HCT116 (cell line): ENCODE measurements around the gene BMPER. TPM values are rescaled to one million over a fixed set of nuclear protein-coding genes. Genes with fewer than 3 reads are reported as not detected.

ENCODE experiments used
- ATAC-seq: fragments of 200-7000 bp; cut with Tn5 transposase; 2 replicates; pipeline ENCODE4 v1.9.1; 2020; ENCODE audit warnings: mild to moderate bottlenecking, moderate library complexity
- BruUV-seq: library from RNA; stranded (reverse); fragments of 400-500 nt; replicated peaks from 2 replicates; lab custom pipeline; 2021; lab: Mats Ljungman, UMichigan
- CTCF ChIA-PET: fragments of 300-600 bp; sonication (Branson Sonifier 250); formaldehyde crosslinking; loops from one replicate; lab custom pipeline; 2021; ENCODE audit warnings: antibody characterized with exemption; lab: Charles Lee
- POLR2A ChIA-PET: fragments of 300-600, 350-600 bp; sonication (Branson Sonifier 250); formaldehyde crosslinking; loops from one replicate; lab custom pipeline; 2021; ENCODE audit warnings: antibody characterized with exemption; lab: Charles Lee
- RAD21 ChIA-PET, 2 experiments: fragments of 300-600 bp; sonication (Branson Sonifier 250); formaldehyde crosslinking; loops; one replicate each; lab custom pipeline; 2023; ENCODE audit warnings: low total read pairs in 2 of 2; ENCODE audit not compliant: uncharacterized antibody in 2 of 2, unreplicated experiment in 2 of 2, low non-redundant PET in 1 of 2; lab: Charles Lee
- DNase-seq: peaks from one replicate; pipeline ENCODE4 v3.0.0-alpha.2; 2010; ENCODE audit warnings: low read depth, low spot score
- H2AFZ ChIP-seq: fragments of 200-600 bp; shearing (Covaris generic), sonication (generic); 2 replicates; pipeline ENCODE4 v1.6.1; 2017; ENCODE audit warnings: low read depth, mixed run types, mixed read lengths, antibody characterized with exemption, low read length; ENCODE audit not compliant: poor library complexity, severe bottlenecking
- H3K27ac ChIP-seq: 2 replicates; pipeline ENCODE4 v1.5.1; 2012; ENCODE audit warnings: low read depth, low read length
- H3K27me3 ChIP-seq: fragments of 200-600 bp; sonication (generic); 2 replicates; pipeline ENCODE4 v1.6.1; 2016; ENCODE audit warnings: mixed run types, low read length, mixed read lengths; ENCODE audit not compliant: insufficient read depth
- H3K36me3 ChIP-seq, 2 experiments: fragments of 200-500 bp in 1 of 2; fragments of 200-600 bp in 1 of 2; sonication (Bioruptor generic) in 1 of 2; sonication (generic) in 1 of 2; 2 replicates each; pipeline versions ENCODE4 v1.5.1 to v1.6.1; 2014 to 2016; ENCODE audit warnings: low read length in 2 of 2, inconsistent platforms in 1 of 2, mixed read lengths in 1 of 2, mixed run types in 1 of 2; ENCODE audit not compliant: insufficient read depth in 2 of 2, control insufficient read depth in 1 of 2
- H3K4me1 ChIP-seq, 2 experiments: fragments of 200-600 bp in 1 of 2; sonication (generic) in 1 of 2; 2 replicates each; pipeline versions ENCODE4 v1.5.1 to v1.6.1; 2012 to 2017; ENCODE audit warnings: low read length in 2 of 2, inconsistent platforms in 1 of 2, mild to moderate bottlenecking in 1 of 2, mixed read lengths in 1 of 2, mixed run types in 1 of 2, moderate library complexity in 1 of 2; ENCODE audit not compliant: insufficient read depth in 2 of 2, control insufficient read depth in 1 of 2
- H3K4me2 ChIP-seq: fragments of 200-600 bp; sonication (generic); 2 replicates; pipeline ENCODE4 v1.6.1; 2017; ENCODE audit warnings: mixed run types, low read length, mixed read lengths
- H3K4me3 ChIP-seq, 2 experiments: fragments of 200-600 bp in 1 of 2; sonication (generic) in 1 of 2; replicated peaks in 1 of 2; 2 replicates each; pipeline ENCODE4 v1.5.1; 2011 to 2016; ENCODE audit warnings: low read length in 2 of 2, control low read depth in 1 of 2, low read depth in 1 of 2, mild to moderate bottlenecking in 1 of 2, mixed read lengths in 1 of 2, mixed run types in 1 of 2
- H3K79me2 ChIP-seq: fragments of 200-600 bp; sonication (generic); 2 replicates; pipeline ENCODE4 v1.6.1; 2017; ENCODE audit warnings: mild to moderate bottlenecking, mixed run types, low read length, moderate library complexity, mixed read lengths; ENCODE audit not compliant: insufficient read depth
- H3K9ac ChIP-seq: fragments of 200-600 bp; sonication (generic); 2 replicates; pipeline ENCODE4 v1.6.1; 2016; ENCODE audit warnings: low read length, mixed read lengths
- H3K9me2 ChIP-seq: fragments of 200-600 bp; sonication (generic), shearing (Covaris generic); 2 replicates; pipeline ENCODE4 v1.6.1; 2017; ENCODE audit warnings: mixed run types, mild to moderate bottlenecking, moderate library complexity; ENCODE audit not compliant: insufficient read depth
- H3K9me3 ChIP-seq, 2 experiments: fragments of 200-500 bp in 1 of 2; fragments of 200-600 bp in 1 of 2; sonication (Bioruptor generic) in 1 of 2; sonication (generic) in 1 of 2; 2 replicates each; pipeline ENCODE4 v1.6.1; 2014 to 2017; ENCODE audit warnings: low read length in 2 of 2, mixed read lengths in 2 of 2, inconsistent platforms in 1 of 2, low read depth in 1 of 2, mild to moderate bottlenecking in 1 of 2, mixed run types in 1 of 2, moderate library complexity in 1 of 2; ENCODE audit not compliant: control insufficient read depth in 1 of 2, insufficient read depth in 1 of 2
- H4K20me1 ChIP-seq: fragments of 200-600 bp; sonication (generic), shearing (Covaris generic); 2 replicates; pipeline ENCODE4 v1.6.1; 2017; ENCODE audit warnings: mixed run types, mild to moderate bottlenecking, moderate library complexity; ENCODE audit not compliant: insufficient read depth
- CTCF ChIP-seq, 3 experiments: fragments of 200-600 bp in 1 of 3; sonication (generic) in 1 of 3; IDR thresholded peaks in 2 of 3; conservative IDR thresholded peaks in 1 of 3; 2 replicates each; pipeline ENCODE4 v1.5.1; 2012 to 2017; ENCODE audit warnings: low read depth in 2 of 3, low read length in 2 of 3, antibody characterized with exemption in 1 of 3, borderline replicate concordance in 1 of 3, control low read depth in 1 of 3, mild to moderate bottlenecking in 1 of 3, mixed read lengths in 1 of 3, mixed run types in 1 of 3, moderate library complexity in 1 of 3; ENCODE audit not compliant: insufficient read depth in 1 of 3
- FOSL1 ChIP-seq: IDR thresholded peaks from 2 replicates; pipeline ENCODE4 v1.6.1; 2012; ENCODE audit warnings: low read depth
- JUND ChIP-seq: IDR thresholded peaks from 2 replicates; pipeline ENCODE4 v1.6.1; 2012
- RAD21 ChIP-seq: IDR thresholded peaks from 2 replicates; pipeline ENCODE4 v1.6.1; 2012; ENCODE audit warnings: low read depth, mild to moderate bottlenecking
- SP1 ChIP-seq: IDR thresholded peaks from 2 replicates; pipeline ENCODE4 v1.6.1; 2012; ENCODE audit warnings: low read depth
- TCF7L2 ChIP-seq: IDR thresholded peaks from 2 replicates; pipeline ENCODE4 v1.7.0; 2011; ENCODE audit warnings: borderline replicate concordance, inconsistent platforms; ENCODE audit not compliant: insufficient read depth, insufficient read length; ENCODE audit errors: extremely low read depth
- YY1 ChIP-seq: IDR thresholded peaks from 2 replicates; pipeline ENCODE4 v1.6.1; 2011; ENCODE audit warnings: low read length, low read depth, moderate library complexity, mild to moderate bottlenecking; ENCODE audit not compliant: insufficient replicate concordance; ENCODE audit errors: extremely low read depth
- ZBTB33 ChIP-seq: IDR thresholded peaks from 2 replicates; pipeline ENCODE4 v1.6.1; 2011; ENCODE audit warnings: mild to moderate bottlenecking, low read length, moderate library complexity; ENCODE audit not compliant: insufficient replicate concordance; ENCODE audit errors: extremely low read depth
- ZNF274 ChIP-seq: fragments of 200-500 bp; sonication (Bioruptor generic); IDR thresholded peaks from 2 replicates; pipeline ENCODE4 v1.6.1; 2014; ENCODE audit warnings: mild to moderate bottlenecking, low read depth, low read length, inconsistent platforms
- intact Hi-C: fragments of 100-400 bp; cut with micrococcal nuclease; formaldehyde crosslinking; loops from 2 replicates; pipeline ENCODE4 v1.10.0; 2022
- total RNA-seq: library from RNA; stranded (reverse); gene quantifications from one replicate; pipeline ENCODE4 v1.2.1, GENCODE V29; 2021; ENCODE audit not compliant: unreplicated experiment
- TF ChIP-seq, protein P1 (sequence below): IDR thresholded peaks from 2 replicates; pipeline ENCODE4 v1.6.1; 2012; ENCODE audit warnings: low read depth
- TF ChIP-seq, protein P2 (sequence below): IDR thresholded peaks from 2 replicates; pipeline ENCODE4 v1.6.1; 2012

The BMPER gene
- total RNA-seq, 1 experiment from 2014 or later = not detected

GRCh38 chr7:33895025-33895804 lies 10.1 kb upstream of the BMPER start:
- intact Hi-C loops = no loop called here
- BruUV-seq = no TSS peak
- TF ChIP-seq SP1 (no peak), RAD21 (peak; percentile 58), CTCF (IDR thresholded peaks at IDR 0.05 in 2 of 3, conservative IDR thresholded peaks at IDR 0.05 in 1 of 3; ENCODE audit: borderline replicate concordance in 1 of 3, insufficient read depth in 1 of 3, low read depth in 2 of 3, low read length in 2 of 3) (peak; percentile 61 to 94 (median 85)), JUND (no peak), YY1 (peak; percentile 22), ZBTB33 (no peak), FOSL1 (no peak), TCF7L2 (no peak), ZNF274 (no peak)
- TF ChIP-seq, protein P1, sequence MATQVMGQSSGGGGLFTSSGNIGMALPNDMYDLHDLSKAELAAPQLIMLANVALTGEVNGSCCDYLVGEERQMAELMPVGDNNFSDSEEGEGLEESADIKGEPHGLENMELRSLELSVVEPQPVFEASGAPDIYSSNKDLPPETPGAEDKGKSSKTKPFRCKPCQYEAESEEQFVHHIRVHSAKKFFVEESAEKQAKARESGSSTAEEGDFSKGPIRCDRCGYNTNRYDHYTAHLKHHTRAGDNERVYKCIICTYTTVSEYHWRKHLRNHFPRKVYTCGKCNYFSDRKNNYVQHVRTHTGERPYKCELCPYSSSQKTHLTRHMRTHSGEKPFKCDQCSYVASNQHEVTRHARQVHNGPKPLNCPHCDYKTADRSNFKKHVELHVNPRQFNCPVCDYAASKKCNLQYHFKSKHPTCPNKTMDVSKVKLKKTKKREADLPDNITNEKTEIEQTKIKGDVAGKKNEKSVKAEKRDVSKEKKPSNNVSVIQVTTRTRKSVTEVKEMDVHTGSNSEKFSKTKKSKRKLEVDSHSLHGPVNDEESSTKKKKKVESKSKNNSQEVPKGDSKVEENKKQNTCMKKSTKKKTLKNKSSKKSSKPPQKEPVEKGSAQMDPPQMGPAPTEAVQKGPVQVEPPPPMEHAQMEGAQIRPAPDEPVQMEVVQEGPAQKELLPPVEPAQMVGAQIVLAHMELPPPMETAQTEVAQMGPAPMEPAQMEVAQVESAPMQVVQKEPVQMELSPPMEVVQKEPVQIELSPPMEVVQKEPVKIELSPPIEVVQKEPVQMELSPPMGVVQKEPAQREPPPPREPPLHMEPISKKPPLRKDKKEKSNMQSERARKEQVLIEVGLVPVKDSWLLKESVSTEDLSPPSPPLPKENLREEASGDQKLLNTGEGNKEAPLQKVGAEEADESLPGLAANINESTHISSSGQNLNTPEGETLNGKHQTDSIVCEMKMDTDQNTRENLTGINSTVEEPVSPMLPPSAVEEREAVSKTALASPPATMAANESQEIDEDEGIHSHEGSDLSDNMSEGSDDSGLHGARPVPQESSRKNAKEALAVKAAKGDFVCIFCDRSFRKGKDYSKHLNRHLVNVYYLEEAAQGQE = no peak
- TF ChIP-seq, protein P2, sequence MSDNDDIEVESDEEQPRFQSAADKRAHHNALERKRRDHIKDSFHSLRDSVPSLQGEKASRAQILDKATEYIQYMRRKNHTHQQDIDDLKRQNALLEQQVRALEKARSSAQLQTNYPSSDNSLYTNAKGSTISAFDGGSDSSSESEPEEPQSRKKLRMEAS = peak; percentile 40; the same call in 1 of the 2 replicates
- H3K9me2 ChIP-seq = no peaks in the 10 kb centered on the region
- peak; percentile 39 for DNase-seq
- H3K4me1 ChIP-seq = no peaks in the 10 kb centered on the region
- RAD21 ChIA-PET = no interaction called here
- POLR2A ChIA-PET = no interaction called here
- no peak overlapping the region for H3K9ac ChIP-seq
- H3K9me3 ChIP-seq = no peaks in the 10 kb centered on the region
- H3K4me3 ChIP-seq = no peak overlapping the region
- ATAC-seq = peak; percentile 99
- H2AFZ ChIP-seq = peak overlapping the region; percentile 44
- peak overlapping the region; percentile 41 for H3K4me2 ChIP-seq
- no peaks in the 10 kb centered on the region for H3K79me2 ChIP-seq
- no peaks in the 10 kb centered on the region for H4K20me1 ChIP-seq
- H3K27me3 ChIP-seq = no peaks in the 10 kb centered on the region
- CTCF ChIA-PET = interaction anchor here (0.7 to 3.4 kb wide), 11 partner anchors 9 to 651 kb away, joined by 3 to 14 read pairs (median 4); no protein-coding TSS in a partner anchor
- H3K36me3 ChIP-seq = no peaks in the 10 kb centered on the region
- no peak overlapping the region for H3K27ac ChIP-seq
